Osteocyte (in vitro differentiated cells): ENCODE data around the gene DNM3. TPM values are rescaled to one million over a fixed set of nuclear protein-coding genes. Genes with fewer than 3 reads are reported as not detected.
"Not testable (repeated sequence)": the region's sequence is repeated elsewhere in the genome, so short reads cannot be mapped to it uniquely, and the experiment has no call there.

Experiments
- DNase-seq: peaks from one replicate; pipeline ENCODE4 v3.0.0; 2021; ENCODE audit warnings: mixed read lengths; ENCODE audit not compliant: unreplicated experiment; ENCODE audit errors: extremely low spot score
- H3K27ac Mint-ChIP-seq: one replicate; pipeline ENCODE4 v1.8.0; 2021; ENCODE audit warnings: mild to moderate bottlenecking, mixed read lengths; ENCODE audit not compliant: unreplicated experiment
- H3K27me3 Mint-ChIP-seq: one replicate; pipeline ENCODE4 v1.8.0; 2021; ENCODE audit warnings: mixed read lengths; ENCODE audit not compliant: unreplicated experiment
- H3K36me3 Mint-ChIP-seq: one replicate; pipeline ENCODE4 v1.8.0; 2021; ENCODE audit warnings: mixed read lengths; ENCODE audit not compliant: unreplicated experiment
- H3K4me1 Mint-ChIP-seq: one replicate; pipeline ENCODE4 v1.8.0; 2021; ENCODE audit warnings: mixed read lengths; ENCODE audit not compliant: unreplicated experiment
- H3K4me3 Mint-ChIP-seq: one replicate; pipeline ENCODE4 v1.8.0; 2021; ENCODE audit warnings: mild to moderate bottlenecking, moderate library complexity, mixed read lengths; ENCODE audit not compliant: unreplicated experiment
- H3K9me3 Mint-ChIP-seq: one replicate; pipeline ENCODE4 v1.8.0; 2021; ENCODE audit warnings: mixed read lengths; ENCODE audit not compliant: unreplicated experiment
- total RNA-seq: library from RNA; stranded (reverse); gene quantifications from 2 replicates; pipeline ENCODE4 v1.2.1, GENCODE V29; 2021
- TF ChIP-seq, protein P1 (sequence below): fragments of 200-600 bp; sonication (generic); IDR thresholded peaks from 2 replicates; pipeline ENCODE4 v1.5.0; 2021; ENCODE audit warnings: antibody characterized with exemption, mild to moderate bottlenecking, moderate library complexity

Gene DNM3
- total RNA-seq, 1 donor from 2014 or later, result 3.7 TPM

DNA sequence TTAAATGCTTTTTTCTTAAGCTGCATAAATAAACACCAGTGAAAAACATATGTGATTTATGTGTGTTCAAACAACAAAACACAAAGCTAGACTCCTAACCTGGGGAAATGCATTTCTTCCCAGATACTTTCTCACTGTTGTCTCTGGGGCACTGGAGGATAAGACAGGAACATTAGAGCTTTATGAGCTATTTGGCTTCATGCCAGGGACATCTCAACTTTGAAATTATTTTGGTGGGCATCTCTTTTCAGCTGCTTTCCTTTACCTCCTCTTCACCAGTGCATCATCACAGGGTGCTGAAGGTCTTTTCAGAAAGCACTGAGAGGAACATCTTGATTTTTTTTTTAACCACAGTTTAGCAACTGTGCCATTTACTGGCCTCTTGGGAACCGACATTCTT, 212.9 kb downstream of the DNM3 start:
- peaks cover 12% of the 10 kb centered on the region for H3K4me1 Mint-ChIP-seq
- H3K36me3 Mint-ChIP-seq, result no peaks in the 10 kb centered on the region
- no peaks in the 10 kb centered on the region for H3K9me3 Mint-ChIP-seq
- no peaks in the 10 kb centered on the region for H3K27me3 Mint-ChIP-seq
- no peak overlapping the region for H3K4me3 Mint-ChIP-seq
- no peak for DNase-seq
- no peak overlapping the region for H3K27ac Mint-ChIP-seq
- TF ChIP-seq, protein P1, sequence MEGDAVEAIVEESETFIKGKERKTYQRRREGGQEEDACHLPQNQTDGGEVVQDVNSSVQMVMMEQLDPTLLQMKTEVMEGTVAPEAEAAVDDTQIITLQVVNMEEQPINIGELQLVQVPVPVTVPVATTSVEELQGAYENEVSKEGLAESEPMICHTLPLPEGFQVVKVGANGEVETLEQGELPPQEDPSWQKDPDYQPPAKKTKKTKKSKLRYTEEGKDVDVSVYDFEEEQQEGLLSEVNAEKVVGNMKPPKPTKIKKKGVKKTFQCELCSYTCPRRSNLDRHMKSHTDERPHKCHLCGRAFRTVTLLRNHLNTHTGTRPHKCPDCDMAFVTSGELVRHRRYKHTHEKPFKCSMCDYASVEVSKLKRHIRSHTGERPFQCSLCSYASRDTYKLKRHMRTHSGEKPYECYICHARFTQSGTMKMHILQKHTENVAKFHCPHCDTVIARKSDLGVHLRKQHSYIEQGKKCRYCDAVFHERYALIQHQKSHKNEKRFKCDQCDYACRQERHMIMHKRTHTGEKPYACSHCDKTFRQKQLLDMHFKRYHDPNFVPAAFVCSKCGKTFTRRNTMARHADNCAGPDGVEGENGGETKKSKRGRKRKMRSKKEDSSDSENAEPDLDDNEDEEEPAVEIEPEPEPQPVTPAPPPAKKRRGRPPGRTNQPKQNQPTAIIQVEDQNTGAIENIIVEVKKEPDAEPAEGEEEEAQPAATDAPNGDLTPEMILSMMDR, result no peak

DNA sequence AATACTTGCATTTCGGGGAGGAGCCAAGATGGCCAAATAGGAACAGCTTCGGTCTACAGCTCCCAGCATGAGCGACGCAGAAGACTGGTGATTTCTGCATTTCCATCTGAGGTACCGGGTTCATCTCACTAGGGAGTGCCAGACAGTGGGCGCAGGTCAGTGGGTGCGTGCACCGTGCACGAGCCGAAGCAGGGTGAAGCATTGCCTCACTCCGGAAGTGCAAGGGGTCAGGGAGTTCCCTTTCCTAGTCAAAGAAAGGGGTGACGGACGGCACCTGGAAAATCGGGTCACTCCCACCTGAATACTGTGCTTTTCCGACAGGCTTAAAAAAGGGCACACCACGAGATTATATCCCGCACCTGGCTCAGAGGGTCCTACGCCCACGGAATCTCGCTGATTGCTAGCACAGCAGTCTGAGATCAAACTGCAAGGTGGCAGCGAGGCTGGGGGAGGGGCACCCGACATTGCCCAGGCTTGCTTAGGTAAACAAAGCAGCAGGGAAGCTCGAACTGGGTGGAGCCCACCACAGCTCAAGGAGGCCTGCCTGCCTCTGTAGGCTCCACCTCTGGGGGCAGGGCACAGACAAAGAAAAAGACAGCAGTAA, 214.6 kb downstream of the DNM3 start:
- DNase-seq, H3K36me3 Mint-ChIP-seq: not testable (repeated sequence)
- peaks cover 12% of the 10 kb centered on the region for H3K4me1 Mint-ChIP-seq

DNA sequence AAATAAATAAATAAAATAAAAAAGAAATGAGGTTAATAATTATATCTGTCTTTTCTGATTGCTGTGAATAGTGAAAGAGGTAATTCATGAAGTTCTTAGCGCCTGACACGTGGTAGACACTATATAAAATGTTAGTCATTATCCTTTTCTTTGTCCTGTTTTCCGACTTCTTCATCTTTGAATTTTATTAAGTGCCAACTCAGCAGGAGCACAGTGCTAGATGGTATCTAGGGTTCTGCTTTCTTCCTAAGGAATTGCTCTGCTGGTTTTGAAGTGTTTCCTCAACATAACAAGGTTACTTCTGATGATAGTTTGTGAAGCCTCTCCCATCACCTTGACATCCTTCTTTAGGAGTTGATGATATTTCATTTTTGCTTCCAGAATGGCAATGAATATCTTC, 227.0 kb downstream of the DNM3 start:
- peaks cover 15% of the 10 kb centered on the region for H3K4me1 Mint-ChIP-seq
- H3K4me3 Mint-ChIP-seq, result no peak overlapping the region
- TF ChIP-seq, protein P1, result no peak

More for the DNA sequence above, 214.6 kb downstream of the DNM3 start:
- not testable (repeated sequence) for H3K27me3 Mint-ChIP-seq, H3K4me3 Mint-ChIP-seq, H3K9me3 Mint-ChIP-seq, H3K27ac Mint-ChIP-seq

DNA sequence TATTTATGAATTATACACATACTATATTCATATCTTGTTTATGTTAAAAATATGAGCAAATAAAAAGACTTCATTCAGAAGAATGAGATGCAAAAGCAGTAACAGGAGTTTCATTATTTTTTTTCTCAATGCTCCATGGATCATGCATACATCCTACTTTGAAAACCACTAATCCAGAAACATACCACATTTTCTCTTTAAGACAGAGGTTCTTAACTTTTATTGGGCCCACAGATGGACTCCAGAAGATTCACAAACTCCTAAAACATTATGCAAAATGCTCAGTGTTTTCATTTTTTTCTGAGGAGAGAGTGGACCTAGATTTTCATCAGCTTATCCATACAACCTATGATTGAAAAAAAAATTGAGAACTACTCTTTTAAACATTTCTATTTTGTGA, 227.8 kb downstream of the DNM3 start:
- Mint-ChIP-seq H3K27me3 (no peaks in the 10 kb centered on the region), H3K9me3 (no peaks in the 10 kb centered on the region), H3K36me3 (no peaks in the 10 kb centered on the region), H3K4me1 (peaks cover 15% of the 10 kb centered on the region), H3K4me3 (no peak overlapping the region), H3K27ac (no peak overlapping the region)
- TF ChIP-seq, protein P1, result no peak
- no peak for DNase-seq

More for the DNA sequence above, 227.0 kb downstream of the DNM3 start:
- Mint-ChIP-seq H3K27ac (no peak overlapping the region), H3K9me3 (no peaks in the 10 kb centered on the region), H3K36me3 (no peaks in the 10 kb centered on the region), H3K27me3 (no peaks in the 10 kb centered on the region)
- DNase-seq, result no peak

DNA sequence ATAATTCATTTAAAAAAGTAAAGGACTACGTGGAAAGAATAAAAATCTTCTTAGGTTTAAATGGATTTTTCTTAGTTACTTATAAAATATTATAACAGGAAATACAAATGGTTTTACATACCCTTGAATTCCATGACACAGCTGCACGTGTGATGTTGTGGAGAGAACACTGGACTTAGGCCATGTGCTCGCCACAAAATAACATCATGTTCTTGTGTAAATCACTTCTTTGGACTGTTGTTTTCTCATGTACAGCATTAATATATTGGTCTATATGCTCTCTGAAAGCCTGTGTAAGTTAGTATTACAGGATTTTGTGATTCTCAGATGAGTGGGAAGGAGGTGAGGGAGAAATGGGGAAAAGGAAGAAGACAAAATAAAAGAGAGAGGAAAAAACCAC, 228.2 kb downstream of the DNM3 start:
- Mint-ChIP-seq H3K4me3 (no peak overlapping the region), H3K36me3 (no peaks in the 10 kb centered on the region), H3K27me3 (no peaks in the 10 kb centered on the region), H3K27ac (peak overlapping the region; percentile 65), H3K9me3 (no peaks in the 10 kb centered on the region), H3K4me1 (peaks cover 15% of the 10 kb centered on the region)
- no peak for DNase-seq
- TF ChIP-seq, protein P1, result no peak
